Measurements from ENCODE around the gene OPA1. TPM values are rescaled to one million over a fixed set of nuclear protein-coding genes. Genes with fewer than 3 reads are reported as not detected.

The OPA1 gene
- total and polyA plus RNA-seq, 2 of the 4 experiments (the other 2 are of a cell fraction) = 17.8 to 73.7 TPM

DNA sequence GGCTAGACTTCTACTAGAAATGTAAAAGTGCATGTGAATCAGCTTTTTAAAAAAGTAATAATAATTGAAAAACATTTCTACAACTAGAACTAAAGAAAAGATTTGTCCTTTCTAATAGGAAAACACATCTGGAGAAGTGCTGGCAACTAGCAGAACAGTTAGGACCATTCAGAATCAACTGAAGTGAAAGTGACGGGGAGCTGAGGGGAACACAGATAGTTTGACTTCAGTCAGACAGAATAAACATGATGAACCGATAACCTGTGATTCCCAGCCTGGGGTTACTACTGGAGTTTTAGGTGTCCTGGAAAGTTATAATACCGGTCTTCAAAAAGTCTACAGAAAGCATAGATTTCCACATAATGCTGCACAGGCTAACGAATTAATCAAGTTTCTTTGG, 28.1 kb downstream of the OPA1 start:
- H3K56ac ChIP-seq (ENCODE audit: extremely low read depth, insufficient read depth, low read length) = no peak overlapping the region
- peaks cover 10% of the 10 kb centered on the region for H3K36me3 ChIP-seq (ENCODE audit: control insufficient read depth, insufficient read depth, low read length)
- no peak overlapping the region for H2AK5ac ChIP-seq (ENCODE audit: low read depth, low read length)
- no peak overlapping the region for H2AFZ ChIP-seq (replicated peaks; ENCODE audit: low read length, poor library complexity)
- H2AK9ac ChIP-seq (replicated peaks; ENCODE audit: low read depth, low read length, poor library complexity) = no peak overlapping the region
- H3K4me3 ChIP-seq (ENCODE audit: insufficient read depth, low read depth, low read length) = no peak overlapping the region
- H4K91ac ChIP-seq (ENCODE audit: insufficient read depth, low read depth, low read length) = no peak overlapping the region
- intact Hi-C loops (cut with micrococcal nuclease) (no loop called here), dilution Hi-C loops (cut with HindIII; ENCODE audit: low sequenced_read_pairs, unreplicated experiment) (no loop called here), in situ Hi-C loops (cut with MboI; ENCODE audit: low sequenced_read_pairs) (no loop called here)
- H2BK20ac ChIP-seq (ENCODE audit: low read depth, low read length) = no peak overlapping the region
- H3K9me3 ChIP-seq (ENCODE audit: control insufficient read depth, insufficient read depth, low read length) = no peaks in the 10 kb centered on the region
- no peak overlapping the region for H4K5ac ChIP-seq (ENCODE audit: low read depth, low read length)
- H4K20me1 ChIP-seq (ENCODE audit: insufficient read depth, low read length) = no peaks in the 10 kb centered on the region
- DNase-seq (no peak), ATAC-seq (ENCODE audit: low read depth) (no peak)
- H3K18ac ChIP-seq (ENCODE audit: low read depth, low read length) = no peak overlapping the region
- no TSS peak for BruUV-seq (replicated peaks)
- no peak overlapping the region for H3K23ac ChIP-seq (ENCODE audit: low read depth, low read length)
- no peak overlapping the region for H2BK5ac ChIP-seq (ENCODE audit: low read depth, low read length, poor library complexity, severe bottlenecking)
- H2BK15ac ChIP-seq (ENCODE audit: low read depth, low read length) = no peak overlapping the region
- peaks cover 3% of the 10 kb centered on the region; the same call in 1 of the 2 replicates for H3K4me1 ChIP-seq (ENCODE audit: control insufficient read depth, insufficient read depth, low read length)
- H3K79me1 ChIP-seq (ENCODE audit: low read depth in 1 of 2, low read length in 2 of 2) = peaks cover 3% of the 10 kb centered on the region in 2 experiments; a peak in 3 of 4 replicates
- POLR2A ChIA-PET (ENCODE audit: unreplicated experiment) = no interaction called here
- H4K8ac ChIP-seq (ENCODE audit: low read depth in 2 of 2, low read length in 2 of 2) = no peak overlapping the region
- no peak for TF ChIP-seq FOS (IDR thresholded peaks at IDR 0.05; ENCODE audit: low read depth, low read length)
- CTCF ChIA-PET = interaction anchor here (1.4 kb wide), 1 partner anchor 9 kb away, joined by 3 read pairs; no protein-coding TSS in a partner anchor
- 100% methylated on average over 1 of the region's 4 CpGs; no CpG with 5 or more reads in 1 of the 2 experiments for WGBS, 2 experiments (ENCODE audit: extremely low coverage in 2 of 2, insufficient read length in 1 of 2)
- no peak overlapping the region for H3K14ac ChIP-seq (replicated peaks; ENCODE audit: low read depth, low read length)
- no peak overlapping the region for H3K9ac ChIP-seq (ENCODE audit: low read depth, low read length)
- H3K9me1 ChIP-seq (ENCODE audit: insufficient read depth, low read length) = no peaks in the 10 kb centered on the region
- no peaks in the 10 kb centered on the region for H3K27me3 ChIP-seq (ENCODE audit: control insufficient read depth, insufficient read depth, low read length)
- no peak overlapping the region for H3K4me2 ChIP-seq (ENCODE audit: low read depth, low read length)
- H3K4ac ChIP-seq (ENCODE audit: low read depth, low read length) = no peak overlapping the region
- no peak overlapping the region for H2BK120ac ChIP-seq (ENCODE audit: low read depth, low read length)
- no peak overlapping the region for H3K27ac ChIP-seq (ENCODE audit: insufficient read depth, low read length)
